Liver (tissue), 3 donors: ENCODE measurements around the gene NTPCR.

ENCODE experiments used
- EGR1 ChIP-seq, 2 donors: IDR thresholded peaks; 2 replicates each; pipeline ENCODE4 v1.6.1; 2016 to 2018; ENCODE audit warnings: antibody characterized with exemption in 2 of 2, low read depth in 2 of 2
- GABPA ChIP-seq, 2 donors: IDR thresholded peaks in 1 of 2; conservative IDR thresholded peaks in 1 of 2; 2 replicates each; pipeline ENCODE4 v1.6.1; 2016; ENCODE audit warnings: antibody characterized with exemption in 2 of 2, mild to moderate bottlenecking in 1 of 2, moderate library complexity in 1 of 2
- HNF4G ChIP-seq: IDR thresholded peaks from 2 replicates; pipeline ENCODE4 v1.6.1; 2016; ENCODE audit warnings: antibody characterized with exemption
- RAD21 ChIP-seq, 2 donors: IDR thresholded peaks; 2 replicates each; pipeline ENCODE4 v1.6.1; 2016; ENCODE audit warnings: antibody characterized with exemption in 2 of 2, mild to moderate bottlenecking in 2 of 2
- TAF1 ChIP-seq: conservative IDR thresholded peaks from 2 replicates; pipeline ENCODE4 v1.6.1; 2016; ENCODE audit warnings: antibody characterized with exemption, mild to moderate bottlenecking
- YY1 ChIP-seq: IDR thresholded peaks from 2 replicates; pipeline ENCODE4 v1.6.1; 2016; ENCODE audit warnings: antibody characterized with exemption, mild to moderate bottlenecking
- TF ChIP-seq, protein P1 (sequence below): fragments of 150-350 bp; IDR thresholded peaks from 2 replicates; pipeline ENCODE4 v1.5.1; 2017; ENCODE audit warnings: improper control_type of control experiment, low read depth, low read length; ENCODE audit not compliant: missing input control
- TF ChIP-seq, protein P2 (sequence below): IDR thresholded peaks from 2 replicates; pipeline ENCODE4 v1.6.1; 2016; ENCODE audit warnings: antibody characterized with exemption
- TF ChIP-seq, protein P3 (sequence below): IDR thresholded peaks from 2 replicates; pipeline ENCODE4 v1.6.1; 2016; ENCODE audit warnings: antibody characterized with exemption
- TF ChIP-seq, protein P4 (sequence below): IDR thresholded peaks from 2 replicates; pipeline ENCODE4 v1.6.1; 2016; ENCODE audit warnings: antibody characterized with exemption, mild to moderate bottlenecking
- donor health status: healthy.
- donor health status: healthy.

DNA sequence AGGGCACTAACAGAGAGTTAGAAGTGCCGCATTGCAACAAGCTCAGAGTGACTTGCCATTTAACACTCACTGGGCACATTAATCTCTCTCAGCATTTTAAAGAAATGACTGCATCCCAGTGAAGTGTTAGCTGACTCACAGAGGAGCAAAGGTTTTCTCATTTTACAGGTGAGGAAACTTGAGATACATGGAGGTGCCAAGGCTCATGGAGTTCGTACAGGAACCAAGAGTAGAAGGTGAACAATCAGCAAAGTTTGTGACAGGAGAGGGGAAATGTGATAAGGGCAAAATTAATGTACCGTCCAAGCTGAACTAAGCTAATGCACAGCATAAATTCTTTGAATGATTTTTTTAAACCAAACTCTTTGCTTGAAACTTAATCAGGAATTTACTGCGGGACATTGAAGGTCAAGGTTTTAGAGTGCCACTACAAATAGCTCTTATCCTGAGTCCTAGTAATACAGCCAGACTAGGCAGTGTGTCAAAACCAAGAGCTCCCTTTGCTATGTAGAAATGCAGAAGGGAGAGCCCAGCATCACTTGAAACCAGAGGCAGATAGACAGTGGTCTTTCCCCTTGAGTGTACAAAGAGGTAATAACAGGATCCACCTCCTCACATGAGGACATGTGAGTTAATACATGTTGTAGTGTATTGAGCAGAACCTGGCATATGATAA lies 22.4 kb upstream of the NTPCR start:
- TF ChIP-seq HNF4G, result no peak
- TF ChIP-seq, protein P1, sequence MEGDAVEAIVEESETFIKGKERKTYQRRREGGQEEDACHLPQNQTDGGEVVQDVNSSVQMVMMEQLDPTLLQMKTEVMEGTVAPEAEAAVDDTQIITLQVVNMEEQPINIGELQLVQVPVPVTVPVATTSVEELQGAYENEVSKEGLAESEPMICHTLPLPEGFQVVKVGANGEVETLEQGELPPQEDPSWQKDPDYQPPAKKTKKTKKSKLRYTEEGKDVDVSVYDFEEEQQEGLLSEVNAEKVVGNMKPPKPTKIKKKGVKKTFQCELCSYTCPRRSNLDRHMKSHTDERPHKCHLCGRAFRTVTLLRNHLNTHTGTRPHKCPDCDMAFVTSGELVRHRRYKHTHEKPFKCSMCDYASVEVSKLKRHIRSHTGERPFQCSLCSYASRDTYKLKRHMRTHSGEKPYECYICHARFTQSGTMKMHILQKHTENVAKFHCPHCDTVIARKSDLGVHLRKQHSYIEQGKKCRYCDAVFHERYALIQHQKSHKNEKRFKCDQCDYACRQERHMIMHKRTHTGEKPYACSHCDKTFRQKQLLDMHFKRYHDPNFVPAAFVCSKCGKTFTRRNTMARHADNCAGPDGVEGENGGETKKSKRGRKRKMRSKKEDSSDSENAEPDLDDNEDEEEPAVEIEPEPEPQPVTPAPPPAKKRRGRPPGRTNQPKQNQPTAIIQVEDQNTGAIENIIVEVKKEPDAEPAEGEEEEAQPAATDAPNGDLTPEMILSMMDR, result no peak
- TF ChIP-seq, protein P2, sequence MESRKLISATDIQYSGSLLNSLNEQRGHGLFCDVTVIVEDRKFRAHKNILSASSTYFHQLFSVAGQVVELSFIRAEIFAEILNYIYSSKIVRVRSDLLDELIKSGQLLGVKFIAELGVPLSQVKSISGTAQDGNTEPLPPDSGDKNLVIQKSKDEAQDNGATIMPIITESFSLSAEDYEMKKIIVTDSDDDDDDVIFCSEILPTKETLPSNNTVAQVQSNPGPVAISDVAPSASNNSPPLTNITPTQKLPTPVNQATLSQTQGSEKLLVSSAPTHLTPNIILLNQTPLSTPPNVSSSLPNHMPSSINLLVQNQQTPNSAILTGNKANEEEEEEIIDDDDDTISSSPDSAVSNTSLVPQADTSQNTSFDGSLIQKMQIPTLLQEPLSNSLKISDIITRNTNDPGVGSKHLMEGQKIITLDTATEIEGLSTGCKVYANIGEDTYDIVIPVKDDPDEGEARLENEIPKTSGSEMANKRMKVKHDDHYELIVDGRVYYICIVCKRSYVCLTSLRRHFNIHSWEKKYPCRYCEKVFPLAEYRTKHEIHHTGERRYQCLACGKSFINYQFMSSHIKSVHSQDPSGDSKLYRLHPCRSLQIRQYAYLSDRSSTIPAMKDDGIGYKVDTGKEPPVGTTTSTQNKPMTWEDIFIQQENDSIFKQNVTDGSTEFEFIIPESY, result no peak
- TF ChIP-seq YY1, result no peak
- TF ChIP-seq, protein P3, sequence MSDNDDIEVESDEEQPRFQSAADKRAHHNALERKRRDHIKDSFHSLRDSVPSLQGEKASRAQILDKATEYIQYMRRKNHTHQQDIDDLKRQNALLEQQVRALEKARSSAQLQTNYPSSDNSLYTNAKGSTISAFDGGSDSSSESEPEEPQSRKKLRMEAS, result no peak
- no peak for TF ChIP-seq TAF1
- TF ChIP-seq GABPA (IDR thresholded peaks at IDR 0.05 in 1 of 2, conservative IDR thresholded peaks at IDR 0.05 in 1 of 2), result no peak
- TF ChIP-seq, protein P4, sequence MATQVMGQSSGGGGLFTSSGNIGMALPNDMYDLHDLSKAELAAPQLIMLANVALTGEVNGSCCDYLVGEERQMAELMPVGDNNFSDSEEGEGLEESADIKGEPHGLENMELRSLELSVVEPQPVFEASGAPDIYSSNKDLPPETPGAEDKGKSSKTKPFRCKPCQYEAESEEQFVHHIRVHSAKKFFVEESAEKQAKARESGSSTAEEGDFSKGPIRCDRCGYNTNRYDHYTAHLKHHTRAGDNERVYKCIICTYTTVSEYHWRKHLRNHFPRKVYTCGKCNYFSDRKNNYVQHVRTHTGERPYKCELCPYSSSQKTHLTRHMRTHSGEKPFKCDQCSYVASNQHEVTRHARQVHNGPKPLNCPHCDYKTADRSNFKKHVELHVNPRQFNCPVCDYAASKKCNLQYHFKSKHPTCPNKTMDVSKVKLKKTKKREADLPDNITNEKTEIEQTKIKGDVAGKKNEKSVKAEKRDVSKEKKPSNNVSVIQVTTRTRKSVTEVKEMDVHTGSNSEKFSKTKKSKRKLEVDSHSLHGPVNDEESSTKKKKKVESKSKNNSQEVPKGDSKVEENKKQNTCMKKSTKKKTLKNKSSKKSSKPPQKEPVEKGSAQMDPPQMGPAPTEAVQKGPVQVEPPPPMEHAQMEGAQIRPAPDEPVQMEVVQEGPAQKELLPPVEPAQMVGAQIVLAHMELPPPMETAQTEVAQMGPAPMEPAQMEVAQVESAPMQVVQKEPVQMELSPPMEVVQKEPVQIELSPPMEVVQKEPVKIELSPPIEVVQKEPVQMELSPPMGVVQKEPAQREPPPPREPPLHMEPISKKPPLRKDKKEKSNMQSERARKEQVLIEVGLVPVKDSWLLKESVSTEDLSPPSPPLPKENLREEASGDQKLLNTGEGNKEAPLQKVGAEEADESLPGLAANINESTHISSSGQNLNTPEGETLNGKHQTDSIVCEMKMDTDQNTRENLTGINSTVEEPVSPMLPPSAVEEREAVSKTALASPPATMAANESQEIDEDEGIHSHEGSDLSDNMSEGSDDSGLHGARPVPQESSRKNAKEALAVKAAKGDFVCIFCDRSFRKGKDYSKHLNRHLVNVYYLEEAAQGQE, result no peak
- TF ChIP-seq RAD21 (IDR thresholded peaks at IDR 0.05), result no peak
- TF ChIP-seq EGR1 (IDR thresholded peaks at IDR 0.05; ENCODE audit: low read depth in 2 of 2), result no peak
